CD4-positive, alpha-beta T cell (primary cell): ENCODE measurements around the gene TENM4. TPM values are rescaled to one million over a fixed set of nuclear protein-coding genes. Genes with fewer than 3 reads are reported as not detected.

ENCODE experiments used
- ATAC-seq: fragments of 200-7000 bp; cut with Tn5 transposase; one replicate; pipeline ENCODE4 v1.10.0; 2022; ENCODE audit warnings: mild to moderate bottlenecking; ENCODE audit not compliant: poor library complexity
- CTCF ChIA-PET: fragments of 350-600 bp; sonication (Branson Sonifier 250); formaldehyde crosslinking; loops from one replicate; lab custom pipeline; 2021; ENCODE audit warnings: antibody characterized with exemption, inconsistent platforms; lab: Charles Lee
- POLR2A ChIA-PET: fragments of 350-600 bp; sonication (Branson Sonifier 250); formaldehyde crosslinking; loops from one replicate; lab custom pipeline; 2021; ENCODE audit warnings: antibody characterized with exemption, inconsistent platforms; lab: Charles Lee
- DNase-seq, 14 experiments: peaks; one replicate each; pipeline ENCODE4 v3.0.0-alpha.2; 2013 to 2020; ENCODE audit warnings: mixed read lengths in 2 of 14
- H3K27ac ChIP-seq, 2 donors: one replicate each; pipeline versions ENCODE4 v1.5.1 to v1.7.0; 2013; ENCODE audit warnings: low read length in 2 of 2, low read depth in 1 of 2, mild to moderate bottlenecking in 1 of 2
- H3K27me3 ChIP-seq, 2 experiments: 1 replicate in 1 of 2; 2 replicates in 1 of 2; pipeline versions ENCODE4 v1.6.1 to v1.7.0; 2013; ENCODE audit warnings: low read length in 2 of 2, control low read depth in 1 of 2, mild to moderate bottlenecking in 1 of 2, moderate library complexity in 1 of 2; ENCODE audit not compliant: insufficient read depth in 2 of 2, control insufficient read depth in 1 of 2
- H3K36me3 ChIP-seq: one replicate; pipeline ENCODE4 v1.6.1; 2013; ENCODE audit warnings: low read length, control low read depth; ENCODE audit not compliant: insufficient read depth
- H3K4me1 ChIP-seq: one replicate; pipeline ENCODE4 v1.6.1; 2013; ENCODE audit warnings: low read length, control low read depth; ENCODE audit not compliant: insufficient read depth
- H3K4me3 ChIP-seq: one replicate; pipeline ENCODE4 v1.5.1; 2013; ENCODE audit warnings: mild to moderate bottlenecking, low read length, moderate library complexity
- H3K9me3 ChIP-seq, 2 experiments: 1 replicate in 1 of 2; 2 replicates in 1 of 2; pipeline versions ENCODE4 v1.6.1 to v1.7.0; 2013; ENCODE audit warnings: low read length in 2 of 2, mild to moderate bottlenecking in 2 of 2, control low read depth in 1 of 2, moderate library complexity in 1 of 2; ENCODE audit not compliant: control insufficient read depth in 1 of 2, insufficient read depth in 1 of 2
- H3K27ac Mint-ChIP-seq: one replicate; pipeline ENCODE4 v1.8.0; 2020; ENCODE audit warnings: mixed read lengths
- H3K27me3 Mint-ChIP-seq: one replicate; pipeline ENCODE4 v1.8.0; 2021; ENCODE audit warnings: mixed read lengths
- H3K36me3 Mint-ChIP-seq: one replicate; pipeline ENCODE4 v1.8.0; 2021; ENCODE audit warnings: low read depth, mixed read lengths
- H3K4me1 Mint-ChIP-seq: one replicate; pipeline ENCODE4 v1.8.0; 2021; ENCODE audit warnings: low read depth, mixed read lengths
- H3K4me3 Mint-ChIP-seq: one replicate; pipeline ENCODE4 v1.8.0; 2020; ENCODE audit warnings: mild to moderate bottlenecking, mixed read lengths
- H3K9me3 Mint-ChIP-seq: one replicate; pipeline ENCODE4 v1.8.0; 2020; ENCODE audit warnings: mixed read lengths
- CTCF ChIP-seq: fragments of 200-600 bp; IDR thresholded peaks from one replicate; pipeline ENCODE4 v1.8.0; 2022; ENCODE audit warnings: antibody characterized with exemption, mild to moderate bottlenecking
- intact Hi-C, 2 experiments: fragments of 100-400 bp; cut with DNase I in 1 of 2; cut with micrococcal nuclease in 1 of 2; formaldehyde crosslinking; loops; one replicate each; pipeline versions ENCODE4 v1.15.1 to v1.9.0; 2023 to 2025; cut with DNase I, micrococcal nuclease
- total RNA-seq, 174 experiments: library from RNA in 2 of 174; stranded (reverse) in 2 of 174; gene quantifications; one replicate each; pipeline ENCODE4 v1.2.3 and lab custom pipeline; 2021 to 2026

The TENM4 gene
- total RNA-seq, 2 experiments from 2014 or later: 0.22 to 0.31 TPM

GRCh38 chr11:79196950-79197349 lies 243.9 kb downstream of the TENM4 start:
- Histone ChIP-seq H3K27me3 (no peaks in the 10 kb centered on the region), H3K36me3 (no peaks in the 10 kb centered on the region), H3K4me1 (no peaks in the 10 kb centered on the region), H3K4me3 (no peak overlapping the region), H3K27ac (no peak overlapping the region), H3K9me3 (peaks cover 0 to 14% of the 10 kb centered on the region in 2 experiments)
- Mint-ChIP-seq H3K4me1 (no peaks in the 10 kb centered on the region), H3K27me3 (peaks cover 4% of the 10 kb centered on the region), H3K4me3 (no peak overlapping the region), H3K27ac (no peak overlapping the region), H3K36me3 (no peaks in the 10 kb centered on the region), H3K9me3 (no peaks in the 10 kb centered on the region)
- CTCF ChIA-PET: no interaction called here
- POLR2A ChIA-PET: no interaction called here
- DNase-seq: no peak
- intact Hi-C loops: no loop called here
- TF ChIP-seq CTCF: no peak
- ATAC-seq: no peak

GRCh38 chr11:79195209-79195608 lies 245.6 kb downstream of the TENM4 start:
- H3K27ac Mint-ChIP-seq: no peak overlapping the region
- Histone ChIP-seq H3K27me3 (no peaks in the 10 kb centered on the region), H3K27ac (no peak overlapping the region), H3K4me1 (no peaks in the 10 kb centered on the region), H3K36me3 (no peaks in the 10 kb centered on the region), H3K4me3 (no peak overlapping the region), H3K9me3 (peaks cover 0 to 18% of the 10 kb centered on the region in 2 experiments)
- H3K27me3 Mint-ChIP-seq: no peaks in the 10 kb centered on the region
- ChIA-PET CTCF (no interaction called here), POLR2A (no interaction called here)
- H3K9me3 Mint-ChIP-seq: no peaks in the 10 kb centered on the region
- intact Hi-C loops: no loop called here
- TF ChIP-seq CTCF: no peak
- no peaks in the 10 kb centered on the region for H3K4me1 Mint-ChIP-seq
- ATAC-seq (no peak), DNase-seq (no peak)
- no peak overlapping the region for H3K4me3 Mint-ChIP-seq
- no peaks in the 10 kb centered on the region for H3K36me3 Mint-ChIP-seq

GRCh38 chr11:79193663-79194310 lies 247.0 kb downstream of the TENM4 start:
- CTCF ChIA-PET: no interaction called here
- no peak overlapping the region for H3K4me3 ChIP-seq
- no peak for TF ChIP-seq CTCF
- Mint-ChIP-seq H3K36me3 (no peaks in the 10 kb centered on the region), H3K27me3 (no peaks in the 10 kb centered on the region), H3K9me3 (no peaks in the 10 kb centered on the region), H3K4me1 (no peaks in the 10 kb centered on the region), H3K27ac (no peak overlapping the region), H3K4me3 (no peak overlapping the region)
- no peaks in the 10 kb centered on the region for H3K4me1 ChIP-seq
- ATAC-seq (no peak), DNase-seq (no peak)
- peaks cover 0 to 18% of the 10 kb centered on the region in 2 experiments for H3K9me3 ChIP-seq
- no peak overlapping the region for H3K27ac ChIP-seq
- H3K36me3 ChIP-seq: no peaks in the 10 kb centered on the region
- POLR2A ChIA-PET: no interaction called here
- H3K27me3 ChIP-seq: no peaks in the 10 kb centered on the region
- intact Hi-C loops: no loop called here
